PC-9 (cell line): ENCODE results near the gene LSM6.

Experiments
- CTCF ChIP-seq: fragments of 200-600 bp; sonication (generic); conservative IDR thresholded peaks from 2 replicates; pipeline ENCODE4 v1.6.1; 2017; ENCODE audit warnings: mixed run types, antibody characterized with exemption, mild to moderate bottlenecking, moderate library complexity
- EZH2 ChIP-seq: fragments of 200-600 bp; sonication (generic); IDR thresholded peaks from 2 replicates; pipeline ENCODE4 v1.8.0; 2017; ENCODE audit warnings: antibody characterized with exemption, low read depth

DNA sequence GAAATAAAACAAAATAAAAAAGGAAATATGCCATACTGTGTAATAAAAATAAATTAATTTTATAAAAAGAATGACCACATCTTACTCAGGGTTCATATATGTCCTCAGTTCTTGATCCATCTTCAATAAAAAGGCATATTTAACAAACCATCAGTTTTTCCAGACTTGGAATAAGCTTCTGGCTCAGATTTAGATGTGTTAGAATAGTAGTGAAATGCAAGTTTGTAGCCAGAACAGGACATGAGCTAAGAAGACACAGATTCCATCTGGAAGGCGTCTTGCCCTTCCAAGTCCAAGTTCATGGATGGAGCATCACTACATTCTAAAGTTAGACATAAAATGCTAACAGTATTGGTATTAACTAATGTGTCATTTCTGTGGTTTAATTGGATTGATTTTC is 10.3 kb upstream of the LSM6 start:
- no peak for TF ChIP-seq CTCF
- TF ChIP-seq EZH2, result no peak
